K562 (cell line): Measurements from ENCODE around the gene PPAN. TPM values are rescaled to one million over a fixed set of nuclear protein-coding genes. Genes with fewer than 3 reads are reported as not detected.

Experiments
- ATF2 ChIP-seq: sonication (generic); formaldehyde crosslinking; IDR thresholded peaks from 2 replicates; pipeline ENCODE4 v1.8.1; 2022; ENCODE audit warnings: missing genetic modification reagents
- CC2D1A ChIP-seq: fragments of 450-650 bp; IDR thresholded peaks from 2 replicates; pipeline ENCODE4 v1.6.1; 2017; ENCODE audit warnings: mild to moderate bottlenecking
- CCAR2 ChIP-seq: fragments of 200-400 bp; formaldehyde crosslinking; IDR thresholded peaks from 2 replicates; pipeline ENCODE4 v1.6.1; 2017; ENCODE audit warnings: mild to moderate bottlenecking, low read depth, low read length
- CCNT2 ChIP-seq: IDR thresholded peaks from 2 replicates; pipeline ENCODE4 v1.6.1; 2011; ENCODE audit warnings: borderline replicate concordance, low read depth, mild to moderate bottlenecking, moderate library complexity, mixed read lengths, low read length; ENCODE audit not compliant: insufficient read length; ENCODE audit errors: extremely low read depth
- CLOCK ChIP-seq: fragments of 250-450 bp; sonication (Bioruptor Pico); IDR thresholded peaks from 2 replicates; pipeline ENCODE4 v1.4.0; 2020; ENCODE audit warnings: mild to moderate bottlenecking, moderate library complexity, borderline replicate concordance
- E2F5 ChIP-seq: sonication (generic); formaldehyde crosslinking; IDR thresholded peaks from 2 replicates; pipeline ENCODE4 v1.8.0; 2022; ENCODE audit warnings: mild to moderate bottlenecking, missing genetic modification reagents
- GABPB1 ChIP-seq: sonication (generic); formaldehyde crosslinking; IDR thresholded peaks from 2 replicates; pipeline ENCODE4 v1.8.0; 2022; ENCODE audit warnings: mild to moderate bottlenecking, missing genetic modification reagents
- HCFC1 ChIP-seq: IDR thresholded peaks from 2 replicates; pipeline ENCODE4 v1.6.1; 2012; ENCODE audit warnings: low read depth, low read length, improper control_type of control experiment
- HLTF ChIP-seq: fragments of 450-650 bp; IDR thresholded peaks from 2 replicates; pipeline ENCODE4 v1.6.1; 2016
- HMG20A ChIP-seq: fragments of 450-650 bp; formaldehyde crosslinking; conservative IDR thresholded peaks from 2 replicates; pipeline ENCODE4 v1.4.0; 2020; ENCODE audit warnings: mild to moderate bottlenecking, mixed read lengths
- HNRNPLL ChIP-seq: fragments of 200-400 bp; formaldehyde crosslinking; IDR thresholded peaks from 2 replicates; pipeline ENCODE4 v1.6.1; 2017; ENCODE audit warnings: low read length, low read depth, mild to moderate bottlenecking; ENCODE audit not compliant: poor library complexity, severe bottlenecking
- IFI16 ChIP-seq: fragments of 250-450 bp; sonication (Bioruptor Pico); IDR thresholded peaks from 2 replicates; pipeline ENCODE4 v2.1.2; 2022; ENCODE audit warnings: mild to moderate bottlenecking, inconsistent platforms
- KDM5B ChIP-seq: fragments of 200-600 bp; sonication (generic); IDR thresholded peaks from 2 replicates; pipeline ENCODE4 v1.6.1; 2012; ENCODE audit warnings: low read depth, mild to moderate bottlenecking, moderate library complexity, low read length, control low read depth, inconsistent platforms; ENCODE audit not compliant: insufficient replicate concordance
- MAFG ChIP-seq: fragments of 450-650 bp; conservative IDR thresholded peaks from 2 replicates; pipeline ENCODE4 v1.6.1; 2016; ENCODE audit warnings: missing genetic modification characterization, missing compliant biosample characterization
- PKNOX1 ChIP-seq: fragments of 450-650 bp; IDR thresholded peaks from 2 replicates; pipeline ENCODE4 v1.6.1; 2016
- RBM17 ChIP-seq: fragments of 200-400 bp; formaldehyde crosslinking; IDR thresholded peaks from 2 replicates; pipeline ENCODE4 v1.6.1; 2017; ENCODE audit warnings: low read depth, mild to moderate bottlenecking, low read length, borderline replicate concordance
- SMARCA5 ChIP-seq: fragments of 450-650 bp; IDR thresholded peaks from 2 replicates; pipeline ENCODE4 v1.6.1; 2016
- SRSF1 ChIP-seq: fragments of 200-400 bp; formaldehyde crosslinking; IDR thresholded peaks from 2 replicates; pipeline ENCODE4 v1.6.1; 2017; ENCODE audit warnings: mild to moderate bottlenecking, low read depth, low read length, moderate library complexity
- ZNF175 ChIP-seq: fragments of 200-800 bp; sonication (Bioruptor generic); IDR thresholded peaks from 2 replicates; pipeline ENCODE4 v1.6.1; 2016; ENCODE audit warnings: low read depth, mild to moderate bottlenecking, missing genetic modification characterization, missing compliant biosample characterization
- ZNF24 ChIP-seq: fragments of 450-650 bp; IDR thresholded peaks from 2 replicates; pipeline ENCODE4 v1.6.1; 2016
- polyA plus RNA-seq, 8 experiments: library from polyadenylated mRNA; depleted of rRNA in 4 of 8; stranded (reverse) in 5 of 8; unstranded in 3 of 8; fragments of >200 nt; fragmentation: Nextera tagmentation in 2 of 8; fragmentation: Illumina TruSeq in 1 of 8; extraction: Ambion mirVana in 2 of 8; extraction: Trizol in 1 of 8; gene quantifications; 2 replicates each; pipeline versions ENCODE4 v1.2.1 to v1.2.3, GENCODE V29; 2011 to 2014; ENCODE audit warnings: inconsistent platforms in 1 of 8, missing spikeins in 1 of 8
- total RNA-seq, 7 experiments: library from RNA; depleted of rRNA in 6 of 7; stranded (reverse); fragments of >200 nt in 6 of 7; fragmentation: Illumina TruSeq in 2 of 7; extraction: Trizol in 2 of 7; gene quantifications; 2 replicates each; pipeline versions ENCODE4 v1.2.1 to v1.2.3, GENCODE V29; 2011 to 2021; ENCODE audit warnings: low replicate concordance in 1 of 7
- TF ChIP-seq, protein P1 (sequence below), 2 experiments: fragments of 450-650 bp in 1 of 2; sonication (generic) in 1 of 2; formaldehyde crosslinking in 1 of 2; IDR thresholded peaks in 1 of 2; conservative IDR thresholded peaks in 1 of 2; 2 replicates each; pipeline versions ENCODE4 v1.6.1 to v1.8.1; 2016 to 2023; ENCODE audit warnings: mild to moderate bottlenecking in 2 of 2, moderate library complexity in 2 of 2, inconsistent platforms in 1 of 2, missing genetic modification reagents in 1 of 2

The PPAN gene
- total and polyA plus RNA-seq, 9 of the 15 experiments (the other 6 are each of a cell fraction or from before 2014, with no cell fraction given): 2.2 to 129 (median 59.1) TPM

DNA sequence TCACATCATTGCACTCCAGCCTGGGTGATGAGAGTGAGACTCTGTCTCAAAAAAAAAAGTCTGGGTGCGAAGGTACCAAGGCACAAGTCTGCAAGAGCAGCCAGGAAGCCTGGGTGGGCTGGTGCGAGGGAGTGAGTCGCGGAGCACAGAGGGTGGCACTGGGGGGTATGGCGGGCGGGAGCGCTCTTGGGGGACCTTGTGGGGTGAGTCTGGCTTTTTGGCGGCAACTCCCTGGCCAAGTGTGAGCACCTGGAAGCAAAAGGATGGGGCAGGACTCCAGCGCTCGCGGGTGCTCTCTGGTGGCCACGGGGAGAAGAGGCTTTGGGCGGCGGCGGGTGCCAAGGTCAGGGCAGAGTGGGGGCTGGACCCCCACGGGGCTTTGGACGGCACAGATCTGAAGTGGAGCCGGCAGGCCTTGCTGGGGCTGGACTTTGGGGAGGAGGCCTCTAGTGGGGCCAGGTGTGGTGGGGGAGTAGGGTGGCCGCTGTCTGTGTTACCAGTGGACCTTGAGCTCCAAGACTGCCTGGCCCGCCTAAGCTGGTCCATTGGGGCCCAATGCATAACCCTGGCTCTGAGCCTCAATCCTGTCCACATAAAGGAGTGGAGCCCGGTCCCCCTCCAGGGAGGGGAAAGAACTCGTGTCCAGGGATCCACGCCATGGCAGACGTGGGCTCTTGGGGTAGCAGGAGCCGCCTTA is 6.9 kb downstream of the PPAN start (continued):
- TF ChIP-seq PKNOX1: no peak
- no peak for TF ChIP-seq IFI16 (CRISPR knock-in tag)
- no peak for TF ChIP-seq HCFC1
- TF ChIP-seq, protein P1, sequence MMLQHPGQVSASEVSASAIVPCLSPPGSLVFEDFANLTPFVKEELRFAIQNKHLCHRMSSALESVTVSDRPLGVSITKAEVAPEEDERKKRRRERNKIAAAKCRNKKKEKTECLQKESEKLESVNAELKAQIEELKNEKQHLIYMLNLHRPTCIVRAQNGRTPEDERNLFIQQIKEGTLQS (IDR thresholded peaks at IDR 0.05): no peak
- TF ChIP-seq, protein P1 (CRISPR knock-in tag; conservative IDR thresholded peaks at IDR 0.05): no peak
- peak; percentile 37 for TF ChIP-seq KDM5B
- TF ChIP-seq SMARCA5: no peak
- no peak for TF ChIP-seq HNRNPLL
- no peak for TF ChIP-seq CC2D1A
- peak; percentile 25 for TF ChIP-seq CCNT2
- no peak for TF ChIP-seq ZNF24
- no peak for TF ChIP-seq CLOCK (CRISPR knock-in tag)
- TF ChIP-seq GABPB1 (CRISPR knock-in tag): peak; percentile 41; the same call in 1 of the 2 replicates
- TF ChIP-seq HMG20A (CRISPR knock-in tag): no peak
- TF ChIP-seq HLTF: 0 out of 2 replicates have a peak, but pooled peaks have one; percentile 22
- no peak for TF ChIP-seq SRSF1
- TF ChIP-seq MAFG: no peak
- TF ChIP-seq ZNF175 (CRISPR knock-in tag): no peak
- TF ChIP-seq E2F5: 0 out of 2 replicates have a peak, but pooled peaks have one; percentile 23
- no peak for TF ChIP-seq CCAR2
- no peak for TF ChIP-seq ATF2 (CRISPR knock-in tag)
- no peak for TF ChIP-seq RBM17
